ENCODE measurements around the gene SEC61A1.

- TF ChIP-seq CTCF (tag by site-specific recombination; IDR thresholded peaks at IDR 0.05) (no peak), REST (tag by site-specific recombination; IDR thresholded peaks at IDR 0.05) (no peak), ZBTB21 (tag by site-specific recombination; IDR thresholded peaks at IDR 0.05) (no peak)
Observed at GRCh38 chr3:128040041-128040440, 12.2 kb upstream of the SEC61A1 start.
